Vagina (tissue), 2 donors: ENCODE results near the gene ANO2. TPM values are rescaled to one million over a fixed set of nuclear protein-coding genes. Genes with fewer than 3 reads are reported as not detected.

ENCODE experiments used
- DNase-seq, 2 donors: peaks; one replicate each; pipeline ENCODE4 v3.0.0-alpha.2; 2017; ENCODE audit errors: extremely low spot score in 2 of 2
- H3K27ac ChIP-seq: fragments of 200-600 bp; sonication (generic); one replicate; pipeline ENCODE4 v1.5.1; 2019
- H3K27me3 ChIP-seq: fragments of 200-600 bp; sonication (generic); one replicate; pipeline ENCODE4 v1.5.1; 2019
- H3K36me3 ChIP-seq, 2 donors: fragments of 200-600 bp; sonication (generic); one replicate each; pipeline ENCODE4 v1.5.1; 2017 to 2019
- H3K4me1 ChIP-seq: fragments of 200-600 bp; sonication (generic); one replicate; pipeline ENCODE4 v1.5.1; 2019
- H3K4me3 ChIP-seq, 2 donors: fragments of 200-600 bp; sonication (generic); 1 replicate in 1 of 2; 2 replicates in 1 of 2; pipeline ENCODE4 v1.5.1; 2016 to 2019
- H3K9me3 ChIP-seq: fragments of 200-600 bp; sonication (generic); one replicate; pipeline ENCODE4 v1.5.1; 2019
- POLR2A ChIP-seq, 2 donors: fragments of 450-650 bp; IDR thresholded peaks; one replicate each; pipeline ENCODE4 v1.6.1; 2017; ENCODE audit warnings: antibody characterized with exemption in 2 of 2, mild to moderate bottlenecking in 2 of 2, moderate library complexity in 2 of 2
- POLR2AphosphoS5 ChIP-seq, 2 donors: sonication (generic); formaldehyde crosslinking; IDR thresholded peaks; one replicate each; pipeline ENCODE4 v1.9.0; 2017; ENCODE audit warnings: antibody characterized with exemption in 2 of 2, mild to moderate bottlenecking in 2 of 2, low read depth in 1 of 2; ENCODE audit not compliant: insufficient read depth in 1 of 2
- intact Hi-C: fragments of 100-400 bp; cut with DNase I; formaldehyde crosslinking; loops from one replicate; pipeline ENCODE4 v1.15.1; 2023
- total RNA-seq: library from RNA; depleted of rRNA; stranded (reverse); fragments of >200 nt; gene quantifications from one replicate; pipeline ENCODE4 v1.2.3, GENCODE V29; 2016
- TF ChIP-seq, protein P1 (sequence below), 3 experiments: fragments of 450-650 bp in 2 of 3; fragments of 200-600 bp in 1 of 3; sonication (generic) in 1 of 3; IDR thresholded peaks; one replicate each; pipeline ENCODE4 v1.5.1; 2017 to 2019; ENCODE audit warnings: antibody characterized with exemption in 3 of 3, mild to moderate bottlenecking in 2 of 3, moderate library complexity in 2 of 3

The ANO2 gene
- total RNA-seq, 1 donor from 2014 or later, result 18.7 TPM

DNA sequence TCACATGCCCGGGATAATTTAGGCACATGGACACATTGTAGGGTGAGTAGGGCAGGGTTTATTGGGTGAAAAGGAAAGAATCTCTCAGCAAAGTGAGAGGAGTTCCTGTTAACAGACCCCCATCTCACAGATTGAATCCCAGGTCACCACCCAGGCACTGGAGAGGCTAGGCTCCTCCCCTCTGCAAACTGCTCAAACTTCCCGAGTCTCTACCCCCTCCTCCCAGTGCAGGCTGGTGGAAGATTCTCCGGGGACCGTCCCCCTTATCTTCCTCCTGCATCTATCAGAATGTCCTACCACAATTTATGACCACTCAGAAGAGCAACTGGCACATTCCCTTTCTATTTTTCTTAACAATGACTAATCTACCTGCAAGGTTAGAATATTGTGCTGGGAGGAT lies 387.2 kb downstream of the ANO2 start:
- H3K4me1 ChIP-seq, result no peaks in the 10 kb centered on the region
- no peaks in the 10 kb centered on the region for H3K27me3 ChIP-seq
- H3K27ac ChIP-seq, result no peak overlapping the region
- H3K36me3 ChIP-seq, result no peaks in the 10 kb centered on the region
- intact Hi-C loops, result no loop called here
- TF ChIP-seq POLR2A (IDR thresholded peaks at IDR 0.05) (no peak), POLR2AphosphoS5 (IDR thresholded peaks at IDR 0.05; ENCODE audit: insufficient read depth in 1 of 2, low read depth in 1 of 2) (no peak)
- TF ChIP-seq, protein P1, sequence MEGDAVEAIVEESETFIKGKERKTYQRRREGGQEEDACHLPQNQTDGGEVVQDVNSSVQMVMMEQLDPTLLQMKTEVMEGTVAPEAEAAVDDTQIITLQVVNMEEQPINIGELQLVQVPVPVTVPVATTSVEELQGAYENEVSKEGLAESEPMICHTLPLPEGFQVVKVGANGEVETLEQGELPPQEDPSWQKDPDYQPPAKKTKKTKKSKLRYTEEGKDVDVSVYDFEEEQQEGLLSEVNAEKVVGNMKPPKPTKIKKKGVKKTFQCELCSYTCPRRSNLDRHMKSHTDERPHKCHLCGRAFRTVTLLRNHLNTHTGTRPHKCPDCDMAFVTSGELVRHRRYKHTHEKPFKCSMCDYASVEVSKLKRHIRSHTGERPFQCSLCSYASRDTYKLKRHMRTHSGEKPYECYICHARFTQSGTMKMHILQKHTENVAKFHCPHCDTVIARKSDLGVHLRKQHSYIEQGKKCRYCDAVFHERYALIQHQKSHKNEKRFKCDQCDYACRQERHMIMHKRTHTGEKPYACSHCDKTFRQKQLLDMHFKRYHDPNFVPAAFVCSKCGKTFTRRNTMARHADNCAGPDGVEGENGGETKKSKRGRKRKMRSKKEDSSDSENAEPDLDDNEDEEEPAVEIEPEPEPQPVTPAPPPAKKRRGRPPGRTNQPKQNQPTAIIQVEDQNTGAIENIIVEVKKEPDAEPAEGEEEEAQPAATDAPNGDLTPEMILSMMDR (IDR thresholded peaks at IDR 0.05), result no peak
- H3K9me3 ChIP-seq, result no peaks in the 10 kb centered on the region
- peak in 1 of 2 donors; percentile 42 for DNase-seq
- H3K4me3 ChIP-seq, result no peak overlapping the region

DNA sequence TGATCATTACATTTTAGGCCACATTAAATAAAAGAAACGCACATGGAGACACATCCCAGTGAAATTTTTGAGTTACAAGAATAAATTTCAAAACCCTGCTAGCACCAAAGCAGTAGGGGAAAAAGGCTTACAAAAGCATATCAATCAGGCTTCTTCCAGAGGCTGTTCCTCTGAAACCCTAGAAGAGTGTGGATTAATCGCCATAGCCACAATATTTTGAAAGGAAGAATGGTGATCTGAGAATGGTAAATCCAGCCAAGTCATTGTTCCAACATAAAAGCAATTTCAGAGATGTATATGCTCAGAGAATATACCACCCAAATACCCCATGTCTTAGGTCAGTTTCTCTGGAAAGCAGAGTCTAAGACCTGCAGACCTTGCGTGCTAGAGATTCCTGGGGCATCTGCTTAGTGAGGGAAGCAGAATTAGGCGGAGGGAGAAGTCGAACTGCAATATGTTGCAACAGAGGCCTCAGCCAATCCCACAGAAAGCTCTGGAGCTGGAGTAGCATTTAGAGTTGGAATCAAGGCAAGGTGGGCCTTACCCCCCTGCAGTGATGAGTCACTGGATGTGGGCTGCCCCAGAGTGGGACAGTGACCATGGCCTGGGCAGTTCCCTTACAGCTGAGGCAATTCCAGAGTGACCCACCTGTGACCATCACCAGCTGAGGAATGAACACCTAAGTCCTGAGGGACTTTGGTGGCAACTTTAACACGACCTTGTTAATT lies 387.9 kb downstream of the ANO2 start:
- Histone ChIP-seq H3K9me3 (no peaks in the 10 kb centered on the region), H3K4me1 (no peaks in the 10 kb centered on the region), H3K36me3 (no peaks in the 10 kb centered on the region), H3K27ac (no peak overlapping the region), H3K4me3 (no peak overlapping the region), H3K27me3 (no peaks in the 10 kb centered on the region)
- peak in 1 of 2 donors; percentile 62 for DNase-seq
- TF ChIP-seq, protein P1 (IDR thresholded peaks at IDR 0.05), result no peak
- intact Hi-C loops, result no loop called here

DNA sequence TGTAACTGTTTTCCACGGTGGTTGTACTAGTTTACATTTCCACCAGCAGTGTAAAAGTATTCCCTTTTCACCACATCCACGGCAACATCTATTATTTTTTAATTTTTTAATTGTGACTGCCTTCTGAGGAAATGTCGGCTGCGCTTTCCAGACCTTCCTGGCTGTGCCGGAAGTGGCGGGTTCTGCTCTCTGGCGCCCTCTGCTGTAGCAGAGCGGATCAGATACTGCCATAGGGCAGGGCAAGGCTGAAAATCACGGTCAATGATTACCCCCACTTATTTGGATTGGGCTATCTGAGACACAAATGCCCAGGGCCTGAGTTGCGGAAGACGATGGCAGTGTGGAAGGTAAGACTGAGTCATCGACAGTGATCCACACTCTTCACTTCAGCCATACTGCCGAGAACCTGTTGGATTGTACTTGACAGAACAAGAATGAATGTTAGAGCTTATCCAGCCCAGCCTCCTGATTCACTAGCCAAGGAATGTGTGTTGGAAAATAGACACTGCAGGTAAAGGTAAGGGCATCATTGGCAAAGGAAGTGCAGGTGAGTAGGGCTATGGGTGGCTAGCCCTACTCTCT lies 388.9 kb downstream of the ANO2 start:
- Histone ChIP-seq H3K36me3 (no peaks in the 10 kb centered on the region), H3K4me1 (no peaks in the 10 kb centered on the region), H3K4me3 (no peak overlapping the region), H3K27me3 (no peaks in the 10 kb centered on the region), H3K9me3 (no peaks in the 10 kb centered on the region), H3K27ac (no peak overlapping the region)
- TF ChIP-seq, protein P1 (IDR thresholded peaks at IDR 0.05), result no peak
- TF ChIP-seq POLR2A (IDR thresholded peaks at IDR 0.05) (no peak), POLR2AphosphoS5 (IDR thresholded peaks at IDR 0.05; ENCODE audit: insufficient read depth in 1 of 2, low read depth in 1 of 2) (no peak)
- intact Hi-C loops, result no loop called here
- peak in 1 of 2 donors; percentile 47 for DNase-seq

DNA sequence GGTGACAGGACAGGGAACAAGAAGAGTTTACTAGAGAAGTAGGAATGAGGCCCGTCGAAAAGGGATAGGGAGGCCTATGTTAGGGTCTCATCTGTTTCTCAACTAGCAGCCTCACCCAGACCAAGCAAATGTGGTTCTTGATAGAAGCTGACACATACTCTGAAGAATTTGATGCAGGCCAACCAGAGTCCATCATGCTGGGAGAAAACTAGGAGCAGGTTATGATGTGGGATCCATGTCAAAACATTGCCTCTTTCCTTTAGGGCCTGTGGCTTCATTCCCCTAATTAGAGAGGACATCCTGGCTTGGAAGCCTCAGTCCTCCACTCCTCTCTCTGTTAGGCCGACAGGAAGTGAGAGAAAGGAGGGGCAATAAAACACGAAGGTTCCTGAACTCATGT lies 390.3 kb downstream of the ANO2 start:
- intact Hi-C loops, result no loop called here
- DNase-seq, result peak in 1 of 2 donors; percentile 42
- Histone ChIP-seq H3K27ac (no peak overlapping the region), H3K4me1 (no peaks in the 10 kb centered on the region), H3K36me3 (no peaks in the 10 kb centered on the region), H3K4me3 (no peak overlapping the region), H3K27me3 (no peaks in the 10 kb centered on the region), H3K9me3 (no peaks in the 10 kb centered on the region)
- TF ChIP-seq POLR2A (IDR thresholded peaks at IDR 0.05) (no peak), POLR2AphosphoS5 (IDR thresholded peaks at IDR 0.05; ENCODE audit: insufficient read depth in 1 of 2, low read depth in 1 of 2) (no peak)
- TF ChIP-seq, protein P1 (IDR thresholded peaks at IDR 0.05), result no peak

DNA sequence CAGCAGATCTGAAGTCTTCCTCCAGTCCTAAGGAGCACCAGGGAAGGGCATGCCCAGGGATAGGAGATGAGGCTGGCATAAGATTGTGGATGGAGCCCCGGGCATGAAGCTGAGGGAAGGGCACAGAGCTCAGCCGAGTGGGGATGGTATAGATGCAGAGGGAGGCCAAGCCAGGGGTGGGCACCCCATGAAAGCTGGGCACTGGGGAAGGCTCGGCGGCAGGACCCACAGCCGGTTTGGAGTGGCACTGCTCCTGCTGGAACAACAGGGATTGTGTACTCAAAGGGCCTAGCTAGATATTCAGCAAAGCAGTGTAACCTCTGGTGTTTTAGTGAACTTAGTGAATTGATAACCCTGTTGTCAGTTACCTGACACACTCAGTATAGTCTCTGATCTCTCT lies 396.0 kb downstream of the ANO2 start:
- H3K4me1 ChIP-seq, result no peaks in the 10 kb centered on the region
- no peaks in the 10 kb centered on the region for H3K27me3 ChIP-seq
- H3K4me3 ChIP-seq, result no peak overlapping the region
- TF ChIP-seq, protein P1 (IDR thresholded peaks at IDR 0.05), result no peak
- TF ChIP-seq POLR2AphosphoS5 (IDR thresholded peaks at IDR 0.05; ENCODE audit: insufficient read depth in 1 of 2, low read depth in 1 of 2) (no peak), POLR2A (IDR thresholded peaks at IDR 0.05) (no peak)
- H3K9me3 ChIP-seq, result no peaks in the 10 kb centered on the region
- DNase-seq, result no peak
- H3K27ac ChIP-seq, result no peak overlapping the region
- intact Hi-C loops, result no loop called here
- H3K36me3 ChIP-seq, result no peaks in the 10 kb centered on the region
